Transverse colon (tissue), 4 donors: ENCODE data around the gene SREK1IP1.

Source experiments
- EP300 ChIP-seq: sonication (generic); formaldehyde crosslinking; IDR thresholded peaks from one replicate; pipeline ENCODE4 v1.6.1; 2017; ENCODE audit warnings: antibody characterized with exemption, low read depth
- POLR2AphosphoS5 ChIP-seq, 3 donors: sonication (generic); formaldehyde crosslinking; IDR thresholded peaks; one replicate each; pipeline ENCODE4 v1.6.1; 2016; ENCODE audit warnings: antibody characterized with exemption in 3 of 3
- TF ChIP-seq, protein P1 (sequence below), 5 experiments: fragments of 200-600 bp in 3 of 5; fragments of 450-650 bp in 2 of 5; sonication (generic) in 3 of 5; IDR thresholded peaks; 1 replicate in 2 of 5; 2 replicates in 3 of 5; pipeline ENCODE4 v1.5.1; 2016 to 2017; ENCODE audit warnings: antibody characterized with exemption in 5 of 5, inconsistent platforms in 3 of 5, mild to moderate bottlenecking in 2 of 5, moderate library complexity in 1 of 5

DNA sequence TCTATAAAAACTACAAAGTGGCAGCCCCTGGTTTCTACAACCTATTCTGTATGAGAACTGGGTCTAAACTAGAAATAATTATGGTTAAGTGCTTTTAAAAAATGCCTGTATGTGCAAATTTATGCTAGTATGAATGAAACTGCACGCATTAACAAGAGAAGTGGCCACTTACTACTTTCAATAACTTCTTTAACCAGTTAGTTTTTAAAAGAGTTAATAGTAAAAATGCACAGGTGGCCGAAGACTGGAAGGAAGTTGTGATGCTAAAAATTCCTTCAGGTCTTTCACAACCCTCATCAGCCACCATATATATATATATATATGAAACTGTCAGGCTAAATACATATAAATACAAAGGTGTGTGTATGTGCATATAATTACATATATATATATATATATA is 41.3 kb downstream of the SREK1IP1 start:
- TF ChIP-seq, protein P1, sequence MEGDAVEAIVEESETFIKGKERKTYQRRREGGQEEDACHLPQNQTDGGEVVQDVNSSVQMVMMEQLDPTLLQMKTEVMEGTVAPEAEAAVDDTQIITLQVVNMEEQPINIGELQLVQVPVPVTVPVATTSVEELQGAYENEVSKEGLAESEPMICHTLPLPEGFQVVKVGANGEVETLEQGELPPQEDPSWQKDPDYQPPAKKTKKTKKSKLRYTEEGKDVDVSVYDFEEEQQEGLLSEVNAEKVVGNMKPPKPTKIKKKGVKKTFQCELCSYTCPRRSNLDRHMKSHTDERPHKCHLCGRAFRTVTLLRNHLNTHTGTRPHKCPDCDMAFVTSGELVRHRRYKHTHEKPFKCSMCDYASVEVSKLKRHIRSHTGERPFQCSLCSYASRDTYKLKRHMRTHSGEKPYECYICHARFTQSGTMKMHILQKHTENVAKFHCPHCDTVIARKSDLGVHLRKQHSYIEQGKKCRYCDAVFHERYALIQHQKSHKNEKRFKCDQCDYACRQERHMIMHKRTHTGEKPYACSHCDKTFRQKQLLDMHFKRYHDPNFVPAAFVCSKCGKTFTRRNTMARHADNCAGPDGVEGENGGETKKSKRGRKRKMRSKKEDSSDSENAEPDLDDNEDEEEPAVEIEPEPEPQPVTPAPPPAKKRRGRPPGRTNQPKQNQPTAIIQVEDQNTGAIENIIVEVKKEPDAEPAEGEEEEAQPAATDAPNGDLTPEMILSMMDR (IDR thresholded peaks at IDR 0.05), result no peak
- TF ChIP-seq EP300 (no peak), POLR2AphosphoS5 (IDR thresholded peaks at IDR 0.05) (no peak)
